Prostate gland (tissue), 2 donors: ENCODE data around the gene PTGER2. TPM values are rescaled to one million over a fixed set of nuclear protein-coding genes. Genes with fewer than 3 reads are reported as not detected.

ENCODE experiments used
- DNase-seq: peaks from one replicate; pipeline ENCODE4 v3.0.0-alpha.2; 2019; ENCODE audit warnings: low spot score
- H3K27ac ChIP-seq, 2 donors: fragments of 200-600 bp; sonication (generic); 2 replicates each; pipeline ENCODE4 v1.5.1; 2017 to 2019
- H3K27me3 ChIP-seq: fragments of 200-600 bp; sonication (generic); replicated peaks from 2 replicates; pipeline ENCODE4 v1.5.1; 2019; ENCODE audit not compliant: insufficient read depth
- H3K36me3 ChIP-seq, 2 donors: fragments of 200-600 bp; sonication (generic); 1 replicate in 1 of 2; 2 replicates in 1 of 2; pipeline versions ENCODE4 v1.5.1 to v1.8.1; 2017 to 2019
- H3K4me1 ChIP-seq: fragments of 200-600 bp; sonication (generic); replicated peaks from 2 replicates; pipeline ENCODE4 v1.5.1; 2019
- H3K4me3 ChIP-seq, 2 donors: fragments of 200-600 bp; sonication (generic); 2 replicates each; pipeline ENCODE4 v1.5.1; 2017 to 2019
- H3K9me3 ChIP-seq: fragments of 200-600 bp; sonication (generic); 2 replicates; pipeline ENCODE4 v1.5.1; 2017
- POLR2A ChIP-seq: fragments of 450-650 bp; IDR thresholded peaks from one replicate; pipeline ENCODE4 v1.6.1; 2016; ENCODE audit warnings: antibody characterized with exemption, mild to moderate bottlenecking
- POLR2AphosphoS5 ChIP-seq: sonication (generic); formaldehyde crosslinking; IDR thresholded peaks from one replicate; pipeline ENCODE4 v1.6.1; 2017; ENCODE audit warnings: antibody characterized with exemption
- WGBS: methylation state at CpG from one replicate; pipeline ENCODE4 v1.1.5; 2018; 5-methylcytosine and 5-hydroxymethylcytosine counted together
- intact Hi-C: fragments of 100-400 bp; cut with DNase I; formaldehyde crosslinking; loops from one replicate; pipeline ENCODE4 v1.14.2; 2022
- total RNA-seq, 2 donors: library from RNA; depleted of rRNA; stranded (reverse); fragments of >200 nt; gene quantifications; one replicate each; pipeline ENCODE4 v1.1.0, GENCODE V29; 2016
- TF ChIP-seq, protein P1 (sequence below), 4 experiments: fragments of 200-600 bp in 2 of 4; fragments of 450-650 bp in 2 of 4; sonication (generic) in 2 of 4; IDR thresholded peaks; 1 replicate in 3 of 4; 2 replicates in 1 of 4; pipeline ENCODE4 v1.5.1; 2016 to 2019; ENCODE audit warnings: antibody characterized with exemption in 4 of 4, mild to moderate bottlenecking in 2 of 4, moderate library complexity in 2 of 4

Gene PTGER2
- total RNA-seq, 2 donors from 2014 or later: 5.4 to 8.9 TPM

DNA sequence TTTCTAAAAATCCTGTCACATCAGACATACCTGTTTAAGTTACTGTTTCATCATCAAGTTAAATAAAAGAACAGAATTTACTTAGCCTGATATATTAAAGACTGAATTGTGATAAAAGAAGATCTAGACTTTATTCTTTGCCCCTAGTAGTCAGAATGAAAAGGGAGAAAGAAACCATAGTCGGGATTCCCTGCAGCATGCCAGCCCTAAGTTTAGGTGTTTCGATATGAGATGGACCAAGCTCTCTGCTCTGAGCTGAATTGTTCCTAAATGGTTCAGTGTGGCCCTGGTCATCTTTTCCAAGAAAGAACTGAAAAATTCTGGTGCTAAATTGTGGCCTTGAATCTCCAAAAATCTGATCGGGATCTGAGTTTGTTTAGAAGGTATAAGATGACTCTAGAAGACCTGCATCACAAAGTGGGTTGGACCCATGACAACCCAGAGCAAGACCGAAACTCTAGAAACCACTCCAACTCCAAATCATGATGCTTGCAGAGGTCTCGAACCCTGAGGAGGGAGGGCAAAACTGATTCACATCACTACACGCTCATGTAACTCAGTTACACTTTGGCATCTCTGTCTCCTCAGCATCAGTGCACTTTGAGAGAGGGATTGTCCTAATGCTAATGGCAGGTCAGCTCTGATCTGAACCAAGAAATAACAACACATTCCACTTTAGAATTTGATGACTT is 15.7 kb downstream of the PTGER2 start:
- no peaks in the 10 kb centered on the region for H3K36me3 ChIP-seq
- no peak for DNase-seq

DNA sequence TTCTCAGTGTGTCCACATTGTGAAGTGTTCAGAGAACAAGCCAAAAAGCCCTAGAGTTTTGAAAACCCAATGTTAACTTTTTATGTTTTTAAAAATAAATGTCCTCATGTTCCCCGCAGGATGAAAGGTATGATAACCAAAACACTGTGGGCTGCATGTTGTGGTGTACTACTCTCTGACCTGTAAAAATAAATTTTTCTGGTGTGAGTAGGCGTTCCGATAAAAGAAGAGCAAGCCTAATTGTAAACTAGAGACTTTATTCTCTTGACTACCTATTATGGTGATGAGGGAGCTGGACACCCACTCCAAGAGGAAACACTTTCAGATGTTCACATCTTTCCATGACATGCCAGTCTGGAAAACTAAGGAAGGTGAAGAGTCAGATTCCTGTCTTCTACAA is 18.2 kb downstream of the PTGER2 start:
- no peak for DNase-seq
- Histone ChIP-seq H3K27ac (no peak overlapping the region), H3K36me3 (no peaks in the 10 kb centered on the region), H3K4me1 (no peaks in the 10 kb centered on the region), H3K4me3 (no peak overlapping the region), H3K27me3 (no peaks in the 10 kb centered on the region), H3K9me3 (no peaks in the 10 kb centered on the region)
- WGBS: 55% methylated on average over 3 of the region's 3 CpGs
- intact Hi-C loops: no loop called here
- TF ChIP-seq POLR2A (no peak), POLR2AphosphoS5 (no peak)
- TF ChIP-seq, protein P1, sequence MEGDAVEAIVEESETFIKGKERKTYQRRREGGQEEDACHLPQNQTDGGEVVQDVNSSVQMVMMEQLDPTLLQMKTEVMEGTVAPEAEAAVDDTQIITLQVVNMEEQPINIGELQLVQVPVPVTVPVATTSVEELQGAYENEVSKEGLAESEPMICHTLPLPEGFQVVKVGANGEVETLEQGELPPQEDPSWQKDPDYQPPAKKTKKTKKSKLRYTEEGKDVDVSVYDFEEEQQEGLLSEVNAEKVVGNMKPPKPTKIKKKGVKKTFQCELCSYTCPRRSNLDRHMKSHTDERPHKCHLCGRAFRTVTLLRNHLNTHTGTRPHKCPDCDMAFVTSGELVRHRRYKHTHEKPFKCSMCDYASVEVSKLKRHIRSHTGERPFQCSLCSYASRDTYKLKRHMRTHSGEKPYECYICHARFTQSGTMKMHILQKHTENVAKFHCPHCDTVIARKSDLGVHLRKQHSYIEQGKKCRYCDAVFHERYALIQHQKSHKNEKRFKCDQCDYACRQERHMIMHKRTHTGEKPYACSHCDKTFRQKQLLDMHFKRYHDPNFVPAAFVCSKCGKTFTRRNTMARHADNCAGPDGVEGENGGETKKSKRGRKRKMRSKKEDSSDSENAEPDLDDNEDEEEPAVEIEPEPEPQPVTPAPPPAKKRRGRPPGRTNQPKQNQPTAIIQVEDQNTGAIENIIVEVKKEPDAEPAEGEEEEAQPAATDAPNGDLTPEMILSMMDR (IDR thresholded peaks at IDR 0.05): no peak

More for the DNA sequence above, 15.7 kb downstream of the PTGER2 start:
- Histone ChIP-seq H3K9me3 (no peaks in the 10 kb centered on the region), H3K4me3 (no peak overlapping the region), H3K4me1 (peaks cover 2% of the 10 kb centered on the region), H3K27me3 (no peaks in the 10 kb centered on the region), H3K27ac (no peak overlapping the region)
- 75% methylated on average over 6 of the region's 6 CpGs for WGBS
- TF ChIP-seq, protein P1 (IDR thresholded peaks at IDR 0.05): no peak
- TF ChIP-seq POLR2AphosphoS5 (no peak), POLR2A (no peak)
- intact Hi-C loops: no loop called here

DNA sequence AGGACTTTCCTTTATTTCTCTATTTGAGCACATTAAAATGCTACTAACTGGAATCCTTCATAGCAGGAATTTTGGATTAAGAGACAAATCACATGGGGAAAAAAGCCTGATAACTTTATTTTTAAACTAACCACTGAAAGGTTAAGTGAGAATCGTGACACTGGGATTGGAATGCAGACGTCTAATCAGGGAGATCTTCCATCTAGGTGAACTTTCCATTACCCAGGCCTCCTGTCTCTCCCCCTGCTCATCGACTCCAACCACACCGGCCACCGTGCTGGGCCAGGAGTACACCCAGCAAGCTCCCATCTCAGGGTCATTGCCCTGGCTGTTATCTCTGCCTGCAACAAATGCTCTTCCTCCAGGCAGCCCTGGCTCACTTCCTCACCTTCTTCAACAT is 19.0 kb downstream of the PTGER2 start:
- Histone ChIP-seq H3K27ac (peak overlapping the region in 1 of 2 donors; percentile 13), H3K9me3 (no peaks in the 10 kb centered on the region), H3K4me3 (no peak overlapping the region), H3K27me3 (no peaks in the 10 kb centered on the region), H3K4me1 (no peaks in the 10 kb centered on the region), H3K36me3 (no peaks in the 10 kb centered on the region)
- TF ChIP-seq, protein P1 (IDR thresholded peaks at IDR 0.05): no peak
- TF ChIP-seq POLR2AphosphoS5 (no peak), POLR2A (no peak)
- intact Hi-C loops: no loop called here
- 41% methylated on average over 5 of the region's 5 CpGs for WGBS
- DNase-seq: no peak

DNA sequence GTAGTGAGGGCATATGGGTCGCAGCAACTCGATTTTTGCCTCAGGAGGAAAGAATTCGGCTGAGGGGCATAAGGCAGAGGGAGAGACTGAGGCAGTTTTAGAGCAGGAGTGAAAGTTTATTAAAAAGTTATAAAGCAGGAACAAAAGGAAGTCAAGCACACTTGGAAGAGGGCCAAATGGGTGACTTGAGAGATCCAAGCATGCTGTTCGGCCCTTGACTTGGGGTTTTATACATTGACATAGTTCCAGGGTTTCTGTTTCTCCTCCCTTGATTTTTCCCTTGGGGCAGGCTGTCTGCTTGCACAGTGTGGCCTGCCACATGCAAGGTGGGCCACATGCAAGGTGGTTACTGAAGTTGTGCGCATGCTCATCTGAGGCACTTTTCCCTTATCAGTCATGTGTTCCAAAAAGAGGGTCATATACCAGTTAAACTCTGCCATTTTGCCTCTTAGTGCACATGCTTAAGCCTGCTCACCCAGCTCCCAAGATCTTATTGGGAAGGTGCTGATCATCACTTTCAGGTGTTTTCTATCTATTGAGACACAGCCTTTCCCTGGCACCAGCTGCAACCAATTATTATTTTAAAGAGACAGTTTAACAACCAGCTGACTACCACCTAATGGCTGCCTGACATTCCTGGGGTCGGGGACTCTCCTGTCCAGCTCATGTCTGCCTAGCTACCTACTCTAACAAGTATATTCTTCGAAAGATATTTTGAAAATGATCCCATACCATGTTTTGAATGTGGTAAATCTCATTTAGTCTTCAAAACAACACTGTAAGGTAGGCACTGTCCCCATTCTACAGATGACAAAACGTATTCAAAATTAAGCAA is 19.9 kb downstream of the PTGER2 start:
- no peak for DNase-seq
- Histone ChIP-seq H3K36me3 (no peaks in the 10 kb centered on the region), H3K27me3 (no peaks in the 10 kb centered on the region), H3K4me1 (no peaks in the 10 kb centered on the region), H3K9me3 (no peaks in the 10 kb centered on the region), H3K27ac (no peak overlapping the region), H3K4me3 (no peak overlapping the region)
- WGBS: 60% methylated on average over 8 of the region's 8 CpGs
- TF ChIP-seq POLR2AphosphoS5 (no peak), POLR2A (no peak)
- TF ChIP-seq, protein P1 (IDR thresholded peaks at IDR 0.05): no peak
- intact Hi-C loops: no loop called here
